Transverse colon (tissue), 4 donors: ENCODE data around the gene CD276.

ENCODE experiments used
- CTCF ChIP-seq, 5 experiments: fragments of 200-600 bp in 3 of 5; fragments of 450-650 bp in 2 of 5; sonication (generic) in 3 of 5; IDR thresholded peaks; 1 replicate in 2 of 5; 2 replicates in 3 of 5; pipeline ENCODE4 v1.5.1; 2016 to 2017; ENCODE audit warnings: antibody characterized with exemption in 5 of 5, inconsistent platforms in 3 of 5, mild to moderate bottlenecking in 2 of 5, moderate library complexity in 1 of 5
- POLR2A ChIP-seq: fragments of 450-650 bp; IDR thresholded peaks from one replicate; pipeline ENCODE4 v1.6.1; 2016; ENCODE audit warnings: antibody characterized with exemption, mild to moderate bottlenecking, moderate library complexity
- POLR2AphosphoS5 ChIP-seq, 3 donors: sonication (generic); formaldehyde crosslinking; IDR thresholded peaks; one replicate each; pipeline ENCODE4 v1.6.1; 2016; ENCODE audit warnings: antibody characterized with exemption in 3 of 3

- TF ChIP-seq CTCF (IDR thresholded peaks at IDR 0.05) (no peak), POLR2A (no peak), POLR2AphosphoS5 (IDR thresholded peaks at IDR 0.05) (no peak)
Observed at GRCh38 chr15:73741321-73741836, 57.2 kb downstream of the CD276 start.
